Upper lobe of right lung (tissue), 1 donor: ENCODE measurements around the gene FBXO27. TPM values are rescaled to one million over a fixed set of nuclear protein-coding genes. Genes with fewer than 3 reads are reported as not detected.
"Not testable (repeated sequence)": the region's sequence is repeated elsewhere in the genome, so short reads cannot be mapped to it uniquely, and the experiment has no call there.

ENCODE experiments used
- ATAC-seq: fragments of 200-7000 bp; cut with Tn5 transposase; one replicate; pipeline ENCODE4 v1.9.1; 2020; ENCODE audit warnings: mild to moderate bottlenecking, moderate library complexity
- DNase-seq: peaks from one replicate; pipeline ENCODE4 v3.0.0-alpha.2; 2020
- H3K27ac ChIP-seq: fragments of 200-600 bp; one replicate; pipeline ENCODE4 v1.8.0; 2022
- H3K27me3 ChIP-seq: fragments of 200-600 bp; one replicate; pipeline ENCODE4 v1.8.0; 2022; ENCODE audit warnings: mild to moderate bottlenecking
- H3K36me3 ChIP-seq: fragments of 200-600 bp; one replicate; pipeline ENCODE4 v1.8.0; 2022
- H3K4me1 ChIP-seq: fragments of 200-600 bp; one replicate; pipeline ENCODE4 v1.8.0; 2022
- H3K4me3 ChIP-seq: fragments of 200-600 bp; one replicate; pipeline ENCODE4 v1.8.0; 2022; ENCODE audit warnings: mild to moderate bottlenecking
- H3K9me3 ChIP-seq: fragments of 200-600 bp; one replicate; pipeline ENCODE4 v1.8.0; 2022
- intact Hi-C: fragments of 100-400 bp; cut with DNase I; formaldehyde crosslinking; loops from one replicate; pipeline ENCODE4 v1.11.0; 2022
- total RNA-seq: library from RNA; stranded (reverse); fragmentation: NEBNext Ultra II Directional; extraction: Animal tissue kit (Norgen Biotek cat#: 25700); gene quantifications from one replicate; pipeline ENCODE4 v1.2.1, GENCODE V29; 2021
- TF ChIP-seq, protein P1 (sequence below): fragments of 200-600 bp; IDR thresholded peaks from one replicate; pipeline ENCODE4 v1.8.0; 2022; ENCODE audit warnings: antibody characterized with exemption
- donor health status: DM: no; HTN: yes; CAD: no; lungs with severe emphysema.

FBXO27 gene
- total RNA-seq, 1 donor from 2014 or later: 7.6 TPM

GRCh38 chr19:38993271-38993670 is 39.1 kb downstream of the FBXO27 start:
- no peak overlapping the region for H3K27ac ChIP-seq
- H3K4me3 ChIP-seq: no peak overlapping the region
- H3K27me3 ChIP-seq: no peaks in the 10 kb centered on the region
- H3K9me3 ChIP-seq: no peaks in the 10 kb centered on the region
- no peaks in the 10 kb centered on the region for H3K4me1 ChIP-seq
- ATAC-seq: no peak
- intact Hi-C loops: no loop called here
- DNase-seq: no peak
- TF ChIP-seq, protein P1, sequence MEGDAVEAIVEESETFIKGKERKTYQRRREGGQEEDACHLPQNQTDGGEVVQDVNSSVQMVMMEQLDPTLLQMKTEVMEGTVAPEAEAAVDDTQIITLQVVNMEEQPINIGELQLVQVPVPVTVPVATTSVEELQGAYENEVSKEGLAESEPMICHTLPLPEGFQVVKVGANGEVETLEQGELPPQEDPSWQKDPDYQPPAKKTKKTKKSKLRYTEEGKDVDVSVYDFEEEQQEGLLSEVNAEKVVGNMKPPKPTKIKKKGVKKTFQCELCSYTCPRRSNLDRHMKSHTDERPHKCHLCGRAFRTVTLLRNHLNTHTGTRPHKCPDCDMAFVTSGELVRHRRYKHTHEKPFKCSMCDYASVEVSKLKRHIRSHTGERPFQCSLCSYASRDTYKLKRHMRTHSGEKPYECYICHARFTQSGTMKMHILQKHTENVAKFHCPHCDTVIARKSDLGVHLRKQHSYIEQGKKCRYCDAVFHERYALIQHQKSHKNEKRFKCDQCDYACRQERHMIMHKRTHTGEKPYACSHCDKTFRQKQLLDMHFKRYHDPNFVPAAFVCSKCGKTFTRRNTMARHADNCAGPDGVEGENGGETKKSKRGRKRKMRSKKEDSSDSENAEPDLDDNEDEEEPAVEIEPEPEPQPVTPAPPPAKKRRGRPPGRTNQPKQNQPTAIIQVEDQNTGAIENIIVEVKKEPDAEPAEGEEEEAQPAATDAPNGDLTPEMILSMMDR: no peak
- no peaks in the 10 kb centered on the region for H3K36me3 ChIP-seq

- H3K27ac ChIP-seq: no peak overlapping the region
- H3K27me3 ChIP-seq: no peaks in the 10 kb centered on the region
- no peak for DNase-seq
- TF ChIP-seq, protein P1: no peak
- no peaks in the 10 kb centered on the region for H3K9me3 ChIP-seq
- no peak overlapping the region for H3K4me3 ChIP-seq
- H3K36me3 ChIP-seq: no peaks in the 10 kb centered on the region
- no peak for ATAC-seq
- H3K4me1 ChIP-seq: no peaks in the 10 kb centered on the region
- intact Hi-C loops: no loop called here
These were observed 41.2 kb downstream of the FBXO27 start for GRCh38 chr19:38990949-38991697.

DNA sequence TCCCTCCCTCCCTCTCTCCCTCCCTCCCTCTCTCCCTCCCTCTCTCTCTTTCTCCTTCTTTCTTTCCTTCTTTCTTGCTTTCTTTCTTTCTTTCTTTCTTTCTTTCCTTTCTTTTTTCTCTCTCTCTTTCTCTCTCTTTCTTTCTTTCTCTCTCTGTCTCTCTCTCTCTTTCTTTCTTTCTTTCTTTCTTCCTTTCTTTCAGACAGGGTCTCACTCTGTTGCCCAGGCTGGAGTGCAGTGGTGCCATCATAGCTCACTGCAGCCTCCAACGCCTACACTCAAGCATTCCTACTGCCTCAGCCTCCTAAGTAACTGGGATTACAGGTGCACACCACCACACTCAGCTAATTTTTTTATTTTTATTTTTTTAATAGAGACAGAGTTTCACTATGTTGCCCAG is 42.7 kb downstream of the FBXO27 start:
- intact Hi-C loops: not testable (repeated sequence)

DNA sequence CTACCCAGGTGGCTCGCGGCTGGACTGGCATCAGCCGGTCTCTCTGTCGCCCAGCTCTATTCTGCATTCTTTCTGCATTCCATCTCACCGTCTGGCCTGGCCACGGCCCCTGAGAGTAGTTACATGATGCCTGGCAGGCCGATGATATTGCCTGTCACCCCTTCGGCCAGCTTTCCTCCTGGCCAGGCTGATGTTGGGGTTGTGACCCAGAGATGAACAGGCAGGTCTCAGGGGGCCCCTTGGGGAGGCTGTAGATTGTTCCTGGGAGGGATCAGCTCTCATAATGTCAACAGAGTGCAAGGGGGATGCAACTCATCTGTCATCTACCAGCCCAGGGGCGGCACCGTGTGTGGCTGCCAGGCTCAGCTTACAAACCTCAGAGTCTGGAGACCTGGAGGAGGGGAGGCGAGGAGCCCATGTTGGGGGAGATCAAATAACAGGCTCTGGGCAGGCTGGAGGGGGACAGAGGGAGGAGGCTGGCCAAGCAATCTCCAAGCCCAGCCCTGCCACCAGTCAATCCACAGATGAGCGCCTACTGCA is 43.2 kb downstream of the FBXO27 start:
- Histone ChIP-seq H3K4me3 (no peak overlapping the region), H3K36me3 (no peaks in the 10 kb centered on the region), H3K9me3 (no peaks in the 10 kb centered on the region), H3K27me3 (no peaks in the 10 kb centered on the region), H3K27ac (no peak overlapping the region), H3K4me1 (no peaks in the 10 kb centered on the region)
- intact Hi-C loops: no loop called here
- TF ChIP-seq, protein P1: no peak
- DNase-seq (no peak), ATAC-seq (peak; percentile 47)

More for the DNA sequence above, 42.7 kb downstream of the FBXO27 start:
- not testable (repeated sequence) for H3K27me3 ChIP-seq, H3K4me3 ChIP-seq, H3K4me1 ChIP-seq, ATAC-seq, H3K9me3 ChIP-seq, DNase-seq, H3K27ac ChIP-seq, H3K36me3 ChIP-seq

- H3K27me3 ChIP-seq, H3K27ac ChIP-seq, H3K4me1 ChIP-seq, H3K4me3 ChIP-seq, H3K36me3 ChIP-seq, ATAC-seq, H3K9me3 ChIP-seq, intact Hi-C loops, DNase-seq: not testable (repeated sequence)
These were observed 43.7 kb downstream of the FBXO27 start for GRCh38 chr19:38988627-38989026.

- not testable (repeated sequence) for DNase-seq
These were observed 44.6 kb downstream of the FBXO27 start for GRCh38 chr19:38987745-38988144.

DNA sequence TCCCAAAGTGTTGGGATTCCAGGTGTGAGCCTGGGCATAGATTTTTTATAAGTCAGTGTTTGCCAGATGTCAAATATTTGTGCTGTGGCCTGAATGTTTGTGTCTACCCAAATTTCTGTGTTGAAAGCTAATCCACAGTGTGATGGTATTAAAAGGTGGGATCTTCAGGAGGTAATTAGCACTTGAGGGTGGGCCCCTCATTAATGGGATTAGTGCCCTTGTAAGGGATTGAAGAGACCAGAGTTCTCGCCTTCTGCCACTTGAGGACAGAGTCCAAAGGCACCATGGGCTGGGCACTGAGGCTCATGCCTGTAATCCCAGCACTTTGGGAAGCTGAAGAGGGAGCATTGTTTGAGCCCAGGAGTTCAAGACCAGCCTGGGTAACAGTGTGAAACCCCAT is 47.1 kb downstream of the FBXO27 start:
- Histone ChIP-seq H3K27me3 (no peaks in the 10 kb centered on the region), H3K4me3 (no peak overlapping the region), H3K27ac (no peak overlapping the region), H3K36me3 (no peaks in the 10 kb centered on the region), H3K9me3 (no peaks in the 10 kb centered on the region), H3K4me1 (no peaks in the 10 kb centered on the region)
- intact Hi-C loops: no loop called here
- TF ChIP-seq, protein P1: no peak
- no peak for ATAC-seq
- no peak for DNase-seq

More at GRCh38 chr19:38987745-38988144, 44.6 kb downstream of the FBXO27 start:
- H3K9me3 ChIP-seq, ATAC-seq, intact Hi-C loops, H3K4me3 ChIP-seq, H3K4me1 ChIP-seq, H3K27me3 ChIP-seq, H3K36me3 ChIP-seq, H3K27ac ChIP-seq: not testable (repeated sequence)
